SK-N-SH (cell line): ENCODE measurements around the gene SLC12A4. TPM values are rescaled to one million over a fixed set of nuclear protein-coding genes. Genes with fewer than 3 reads are reported as not detected.

Experiments used
- CTCF ChIA-PET: fragments of 300-600, 350-600 bp; formaldehyde crosslinking; extraction: SDS; loops from one replicate; lab custom pipeline; 2021; lab: Yijun Ruan, JAX
- POLR2A ChIA-PET: fragments of 350-600 bp; sonication (Branson Sonifier 250); formaldehyde crosslinking; extraction: SDS; loops from one replicate; lab custom pipeline; 2020; ENCODE audit warnings: antibody characterized with exemption, inconsistent platforms; lab: Yijun Ruan, JAX
- DNase-seq: peaks from one replicate; pipeline ENCODE4 v3.0.0; 2012
- H2AFZ ChIP-seq: fragments of 200-600 bp; sonication (generic); 2 replicates; pipeline ENCODE4 v1.8.1; 2016; ENCODE audit warnings: antibody characterized with exemption, mild to moderate bottlenecking, low read depth
- H3F3A ChIP-seq: fragments of 200-600 bp; sonication (generic); replicated peaks from 2 replicates; pipeline ENCODE3; 2016; ENCODE audit warnings: antibody characterized with exemption, mild to moderate bottlenecking; ENCODE audit not compliant: insufficient read depth
- H3K27ac ChIP-seq, 2 experiments: fragments of 200-500 bp in 1 of 2; fragments of 200-600 bp in 1 of 2; sonication (Bioruptor generic) in 1 of 2; sonication (generic), shearing (Covaris generic) in 1 of 2; 2 replicates each; pipeline versions ENCODE4 v1.5.1 to v1.6.1; 2014 to 2016; ENCODE audit warnings: low read depth in 2 of 2, inconsistent platforms in 1 of 2, low read length in 1 of 2, mild to moderate bottlenecking in 1 of 2, mixed read lengths in 1 of 2
- H3K27me3 ChIP-seq: fragments of 200-600 bp; sonication (generic), shearing (Covaris generic); 2 replicates; pipeline ENCODE4 v1.6.1; 2016; ENCODE audit warnings: mixed run types; ENCODE audit not compliant: insufficient read depth
- H3K36me3 ChIP-seq, 2 experiments: fragments of 200-500 bp in 1 of 2; fragments of 200-600 bp in 1 of 2; sonication (Bioruptor generic) in 1 of 2; sonication (generic) in 1 of 2; replicated peaks in 1 of 2; 2 replicates each; pipeline versions ENCODE3 to v1.5.1; 2014 to 2016; ENCODE audit warnings: low read length in 1 of 2, mild to moderate bottlenecking in 1 of 2; ENCODE audit not compliant: insufficient read depth in 2 of 2, control insufficient read depth in 1 of 2
- H3K4me1 ChIP-seq, 2 experiments: fragments of 200-500 bp in 1 of 2; fragments of 200-600 bp in 1 of 2; sonication (Bioruptor generic) in 1 of 2; sonication (generic), shearing (Covaris generic) in 1 of 2; 2 replicates each; pipeline versions ENCODE4 v1.5.1 to v1.6.1; 2014 to 2016; ENCODE audit warnings: low read depth in 1 of 2, low read length in 1 of 2, mixed run types in 1 of 2; ENCODE audit not compliant: insufficient read depth in 2 of 2, control insufficient read depth in 1 of 2
- H3K4me2 ChIP-seq: fragments of 200-600 bp; sonication (generic), shearing (Covaris generic); 2 replicates; pipeline ENCODE4 v1.6.1; 2017; ENCODE audit warnings: mixed run types
- H3K4me3 ChIP-seq, 2 experiments: fragments of 200-500 bp in 1 of 2; fragments of 200-600 bp in 1 of 2; sonication (Bioruptor generic) in 1 of 2; sonication (generic), shearing (Covaris generic) in 1 of 2; 2 replicates each; pipeline versions ENCODE4 v1.5.1 to v1.8.1; 2014 to 2016; ENCODE audit warnings: low read depth in 2 of 2, inconsistent platforms in 1 of 2, low read length in 1 of 2, mild to moderate bottlenecking in 1 of 2, mixed read lengths in 1 of 2, moderate library complexity in 1 of 2
- H3K79me2 ChIP-seq: fragments of 200-600 bp; sonication (generic); 2 replicates; pipeline ENCODE4 v1.8.1; 2017; ENCODE audit warnings: mild to moderate bottlenecking; ENCODE audit not compliant: insufficient read depth
- H3K9ac ChIP-seq: fragments of 200-600 bp; sonication (generic); 2 replicates; pipeline ENCODE4 v1.6.1; 2017; ENCODE audit warnings: mixed run types
- H3K9me2 ChIP-seq: fragments of 200-600 bp; sonication (generic); 2 replicates; pipeline ENCODE4 v1.6.1; 2017; ENCODE audit warnings: mixed run types
- H3K9me3 ChIP-seq: fragments of 200-600 bp; sonication (generic); 2 replicates; pipeline ENCODE4 v1.6.1; 2017; ENCODE audit warnings: mixed run types, mild to moderate bottlenecking, moderate library complexity
- H4K20me1 ChIP-seq: fragments of 200-600 bp; sonication (generic); 2 replicates; pipeline ENCODE4 v1.6.1; 2017; ENCODE audit warnings: mild to moderate bottlenecking, mixed run types; ENCODE audit not compliant: insufficient read depth
- CTCF ChIP-seq: fragments of 200-600 bp; sonication (generic); IDR thresholded peaks from 2 replicates; pipeline ENCODE4 v1.6.1; 2017; ENCODE audit warnings: antibody characterized with exemption, mild to moderate bottlenecking, moderate library complexity
- ELF1 ChIP-seq: IDR thresholded peaks from 2 replicates; pipeline ENCODE4 v1.4.0; 2012
- EP300 ChIP-seq, 2 experiments: IDR thresholded peaks; 2 replicates each; pipeline versions ENCODE4 v1.4.0 to v1.6.1; 2012; ENCODE audit warnings: borderline replicate concordance in 1 of 2, low read depth in 1 of 2, low read length in 1 of 2
- EZH2phosphoT487 ChIP-seq: fragments of 200-600 bp; sonication (generic); IDR thresholded peaks from 2 replicates; pipeline ENCODE4 v1.6.1; 2017; ENCODE audit warnings: low read depth, mixed run types, mild to moderate bottlenecking, antibody characterized with exemption, moderate library complexity, borderline replicate concordance
- FOSL2 ChIP-seq: IDR thresholded peaks from 2 replicates; pipeline ENCODE4 v1.4.0; 2012; ENCODE audit warnings: low read depth, mild to moderate bottlenecking, moderate library complexity, borderline replicate concordance
- GABPA ChIP-seq: IDR thresholded peaks from 2 replicates; pipeline ENCODE4 v1.4.0; 2012; ENCODE audit warnings: low read depth, mild to moderate bottlenecking
- MEF2A ChIP-seq: IDR thresholded peaks from 2 replicates; pipeline ENCODE4 v1.4.0; 2012; ENCODE audit warnings: low read depth, borderline replicate concordance
- NRF1 ChIP-seq: IDR thresholded peaks from 2 replicates; pipeline ENCODE4 v1.6.1; 2012; ENCODE audit warnings: low read depth, mild to moderate bottlenecking, low read length
- PBX3 ChIP-seq: IDR thresholded peaks from 2 replicates; pipeline ENCODE4; 2012
- POLR2AphosphoS5 ChIP-seq: IDR thresholded peaks from 2 replicates; pipeline ENCODE4 v1.6.1; 2012; ENCODE audit warnings: low read depth, low read length
- RAD21 ChIP-seq: IDR thresholded peaks from 2 replicates; pipeline ENCODE4 v1.6.1; 2012; ENCODE audit warnings: mild to moderate bottlenecking, low read length
- RXRA ChIP-seq: IDR thresholded peaks from 2 replicates; pipeline ENCODE4 v1.4.0; 2012; ENCODE audit warnings: low read depth, mild to moderate bottlenecking, borderline replicate concordance
- SIN3A ChIP-seq: IDR thresholded peaks from 2 replicates; pipeline ENCODE4 v1.6.1; 2012; ENCODE audit warnings: low read depth, mild to moderate bottlenecking, low read length, moderate library complexity, borderline replicate concordance
- TAF1 ChIP-seq: IDR thresholded peaks from 2 replicates; pipeline ENCODE4 v1.6.1; 2012; ENCODE audit warnings: low read depth, mild to moderate bottlenecking, low read length, moderate library complexity, borderline replicate concordance
- TCF12 ChIP-seq: IDR thresholded peaks from 2 replicates; pipeline ENCODE4 v1.4.0; 2012
- TEAD4 ChIP-seq: IDR thresholded peaks from 2 replicates; pipeline ENCODE4 v1.4.0; 2012; ENCODE audit warnings: mild to moderate bottlenecking, borderline replicate concordance; ENCODE audit not compliant: insufficient read depth
- USF1 ChIP-seq: IDR thresholded peaks from 2 replicates; pipeline ENCODE4 v1.4.0; 2012; ENCODE audit warnings: low read depth, borderline replicate concordance
- YY1 ChIP-seq: IDR thresholded peaks from 2 replicates; pipeline ENCODE4 v1.4.0; 2012; ENCODE audit warnings: low read depth, mild to moderate bottlenecking
- WGBS: methylation state at CpG from one replicate; pipeline ENCODE4 v1.1.6; 2017; ENCODE audit warnings: low lambda C conversion rate; 5-methylcytosine and 5-hydroxymethylcytosine counted together
- polyA plus RNA-seq, 3 experiments: library from polyadenylated mRNA; depleted of rRNA; stranded (reverse); fragments of >200 nt; gene quantifications; 2 replicates each; pipeline ENCODE4 v1.2.3, GENCODE V29; 2012

Gene SLC12A4
- polyA plus RNA-seq, 1 of the 3 experiments (the other 2 are of a cell fraction), result 75.8 TPM

GRCh38 chr16:67930678-67931211 is 37.7 kb downstream of the SLC12A4 start:
- ChIA-PET POLR2A (no interaction called here), CTCF (interaction anchor here (0.8 to 28.1 kb wide), 6 partner anchors 11 to 410 kb away, joined by 3 to 564 read pairs (median 15); partner anchors contain the start of genes EDC4, NRN1L and PSKH1)
- 96% methylated on average over 15 of the region's 17 CpGs for WGBS
- H3K9me2 ChIP-seq, result no peaks in the 10 kb centered on the region
- H3K9ac ChIP-seq, result no peak overlapping the region
- TF ChIP-seq EP300 (IDR thresholded peaks at IDR 0.05; ENCODE audit: borderline replicate concordance in 1 of 2, low read depth in 1 of 2, low read length in 1 of 2), result no peak
- TF ChIP-seq TAF1, result no peak
- TF ChIP-seq POLR2AphosphoS5, result no peak
- no peak for TF ChIP-seq ELF1
- TF ChIP-seq NRF1, result no peak
- no peak for TF ChIP-seq SIN3A
- TF ChIP-seq FOSL2, result no peak
- peaks cover 0 to 34% of the 10 kb centered on the region in 2 experiments for H3K36me3 ChIP-seq
- no peak for DNase-seq
- peaks cover 13% of the 10 kb centered on the region for H4K20me1 ChIP-seq
- no peaks in the 10 kb centered on the region for H3F3A ChIP-seq
- H3K9me3 ChIP-seq, result no peaks in the 10 kb centered on the region
- H3K4me2 ChIP-seq, result no peak overlapping the region
- H3K4me3 ChIP-seq, result no peak overlapping the region
- no peak overlapping the region for H2AFZ ChIP-seq
- no peaks in the 10 kb centered on the region for H3K79me2 ChIP-seq
- no peaks in the 10 kb centered on the region for H3K27me3 ChIP-seq
- H3K27ac ChIP-seq, result no peak overlapping the region
- peaks cover 5 to 17% of the 10 kb centered on the region in 2 experiments; a peak in 2 of 4 replicates for H3K4me1 ChIP-seq

- CTCF ChIA-PET, result interaction anchor here (1.5 to 28.1 kb wide), 5 partner anchors 11 to 114 kb away, joined by 3 to 564 read pairs (median 18); partner anchors contain the start of genes EDC4, NRN1L and PSKH1
- 95% methylated on average over 7 of the region's 14 CpGs for WGBS
Measured at GRCh38 chr16:67930191-67930590, 38.2 kb downstream of the SLC12A4 start.

GRCh38 chr16:67928561-67929364 is 39.7 kb downstream of the SLC12A4 start:
- Histone ChIP-seq H3K4me3 (no peak overlapping the region; a peak in 1 of 4 replicates), H3K9me2 (no peaks in the 10 kb centered on the region), H3K9ac (no peak overlapping the region), H3K27ac (no peak overlapping the region), H3K79me2 (no peaks in the 10 kb centered on the region), H3K9me3 (no peaks in the 10 kb centered on the region), H3F3A (no peaks in the 10 kb centered on the region), H2AFZ (no peak overlapping the region), H3K4me2 (no peak overlapping the region), H3K36me3 (peaks cover 0 to 43% of the 10 kb centered on the region in 2 experiments), H3K4me1 (peaks cover 0 to 2% of the 10 kb centered on the region in 2 experiments; a peak in 1 of 4 replicates), H3K27me3 (no peaks in the 10 kb centered on the region), H4K20me1 (peaks cover 13% of the 10 kb centered on the region)
- ChIA-PET POLR2A (interaction anchor here (1.3 kb wide), 1 partner anchor 45 kb away, joined by 5 read pairs; the partner anchor contains the start of gene NRN1L), CTCF (interaction anchor here (0.6 to 28.1 kb wide), 27 partner anchors 8 to 1984 kb away, joined by 3 to 564 read pairs (median 5); partner anchors contain the start of genes CENPT, EDC4, NRN1L and PSKH1)
- WGBS, result 13% methylated on average over 6 of the region's 16 CpGs
- peak; percentile 90 for DNase-seq
- TF ChIP-seq EZH2phosphoT487 (no peak), TCF12 (no peak), GABPA (no peak), YY1 (no peak), PBX3 (no peak), RXRA (no peak), RAD21 (peak; percentile 91), USF1 (no peak), CTCF (peak; percentile 86), MEF2A (no peak)

More at GRCh38 chr16:67930191-67930590, 38.2 kb downstream of the SLC12A4 start:
- no peaks in the 10 kb centered on the region for H3K9me3 ChIP-seq
- peaks cover 5 to 16% of the 10 kb centered on the region in 2 experiments; a peak in 2 of 4 replicates for H3K4me1 ChIP-seq
- no peak overlapping the region for H3K9ac ChIP-seq
- H3K36me3 ChIP-seq, result peaks cover 0 to 36% of the 10 kb centered on the region in 2 experiments
- no peaks in the 10 kb centered on the region for H3F3A ChIP-seq
- TF ChIP-seq YY1 (no peak), TCF12 (no peak), TEAD4 (no peak)
- TF ChIP-seq, all 33 proteins: peak for 0
- Histone ChIP-seq H3K9me2 (no peaks in the 10 kb centered on the region), H4K20me1 (peaks cover 13% of the 10 kb centered on the region), H3K27me3 (no peaks in the 10 kb centered on the region), H3K79me2 (no peaks in the 10 kb centered on the region), H3K4me3 (no peak overlapping the region), H2AFZ (no peak overlapping the region), H3K4me2 (no peak overlapping the region), H3K27ac (no peak overlapping the region)
- POLR2A ChIA-PET, result no interaction called here
- DNase-seq, result no peak
